ENCODE results near the gene CNTFR. TPM values are rescaled to one million over a fixed set of nuclear protein-coding genes. Genes with fewer than 3 reads are reported as not detected.
A peak's percentile ranks its signal among the peaks of the same experiment; 100 is the strongest.

CNTFR gene
- total and polyA plus RNA-seq, 3 experiments from 2014 or later: not detected

DNA sequence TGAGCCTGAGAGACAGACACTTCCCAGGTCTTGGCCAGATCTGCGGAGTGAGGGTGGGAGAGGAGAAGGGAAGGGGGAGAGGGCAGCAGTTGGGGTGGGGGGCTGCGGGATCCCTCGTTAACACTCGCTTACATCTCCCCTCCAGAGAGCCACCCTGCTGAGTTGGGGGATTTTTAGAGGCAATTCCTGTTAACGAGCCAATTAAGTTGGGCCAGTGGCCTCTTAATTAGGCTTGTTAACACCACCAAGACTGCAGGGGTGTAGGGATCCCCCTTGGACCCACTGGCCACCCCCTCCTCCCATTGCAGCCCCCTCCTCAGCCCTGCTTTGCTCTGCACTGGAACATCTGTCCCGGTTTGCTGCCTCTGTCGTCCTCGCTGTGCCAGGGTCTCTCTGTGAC lies 23.7 kb downstream of the CNTFR start:
- ChIA-PET POLR2A (no interaction called here), CTCF (no interaction called here)
- Histone ChIP-seq H3K27ac (ENCODE audit: low read depth, low read length) (no peak overlapping the region), H3K4me1 (ENCODE audit: insufficient read depth, low read length) (no peaks in the 10 kb centered on the region), H3K27me3 (ENCODE audit: insufficient read depth, low read length, poor library complexity, severe bottlenecking) (no peaks in the 10 kb centered on the region), H3K4me3 (ENCODE audit: low read length) (no peak overlapping the region), H3K9me3 (ENCODE audit: low read length) (peaks cover 5% of the 10 kb centered on the region), H3K36me3 (ENCODE audit: insufficient read depth, low read length) (no peaks in the 10 kb centered on the region)
- Mint-ChIP-seq H3K27ac (peak overlapping the region in 1 of 8 donors; percentile 35), H3K4me1 (no peaks in the 10 kb centered on the region), H3K27me3 (peaks cover 11 to 51% of the 10 kb centered on the region in 2 donors), H3K36me3 (peaks cover 0 to 2% (median 0%) of the 10 kb centered on the region in 3 donors), H3K4me3 (no peak overlapping the region), H3K9me3 (peaks cover 0 to 5% (median 2%) of the 10 kb centered on the region in 5 donors)
- DNase-seq: no peak

- H3K27ac ChIP-seq (ENCODE audit: low read depth, low read length): no peak overlapping the region
- no peaks in the 10 kb centered on the region for H3K27me3 ChIP-seq (ENCODE audit: insufficient read depth, low read length, poor library complexity, severe bottlenecking)
- H3K36me3 ChIP-seq (ENCODE audit: insufficient read depth, low read length): no peaks in the 10 kb centered on the region
- no peak overlapping the region for H3K27ac Mint-ChIP-seq
- peaks cover 0 to 2% (median 0%) of the 10 kb centered on the region in 3 donors for H3K4me1 Mint-ChIP-seq
- H3K4me3 ChIP-seq (ENCODE audit: low read length): no peak overlapping the region
- H3K9me3 ChIP-seq (ENCODE audit: low read length): peaks cover 5% of the 10 kb centered on the region
- ChIA-PET CTCF (no interaction called here), POLR2A (no interaction called here)
- H3K4me1 ChIP-seq (ENCODE audit: insufficient read depth, low read length): no peaks in the 10 kb centered on the region
- H3K9me3 Mint-ChIP-seq: peaks cover 0 to 5% (median 2%) of the 10 kb centered on the region in 5 donors
- DNase-seq: no peak
- peaks cover 0 to 2% (median 0%) of the 10 kb centered on the region in 3 donors for H3K36me3 Mint-ChIP-seq
- H3K27me3 Mint-ChIP-seq: peaks cover 11 to 51% of the 10 kb centered on the region in 2 donors
- no peak overlapping the region for H3K4me3 Mint-ChIP-seq
Observed at GRCh38 chr9:34564617-34565016, 24.9 kb downstream of the CNTFR start.

DNA sequence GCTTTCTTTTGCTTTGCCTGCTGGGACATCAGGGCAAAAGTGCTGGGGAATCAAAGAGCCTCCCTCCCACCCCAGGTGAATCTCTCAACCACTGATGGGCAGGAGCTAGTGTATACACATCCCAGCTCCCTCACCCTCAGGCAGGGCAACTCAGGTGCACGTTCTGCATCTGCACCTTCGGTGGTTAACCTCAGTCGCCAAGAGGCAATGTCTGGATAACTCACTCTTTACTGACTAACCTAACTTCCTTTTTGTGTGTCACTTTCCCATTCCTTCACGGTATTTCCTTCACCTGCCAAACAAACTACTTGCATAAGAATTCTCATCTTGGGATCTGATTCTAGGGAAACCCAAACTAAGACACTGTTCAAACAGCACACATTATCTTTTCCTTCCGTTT lies 26.3 kb downstream of the CNTFR start:
- Histone ChIP-seq H3K4me1 (ENCODE audit: insufficient read depth, low read length) (no peaks in the 10 kb centered on the region), H3K4me3 (ENCODE audit: low read length) (no peak overlapping the region), H3K27me3 (ENCODE audit: insufficient read depth, low read length, poor library complexity, severe bottlenecking) (no peaks in the 10 kb centered on the region), H3K9me3 (ENCODE audit: low read length) (peaks cover 5% of the 10 kb centered on the region), H3K36me3 (ENCODE audit: insufficient read depth, low read length) (no peaks in the 10 kb centered on the region), H3K27ac (ENCODE audit: low read depth, low read length) (no peak overlapping the region)
- H3K9me3 Mint-ChIP-seq: peaks cover 0 to 5% (median 2%) of the 10 kb centered on the region in 5 donors
- ChIA-PET POLR2A (no interaction called here), CTCF (interaction anchor here (0.8 kb wide), 1 partner anchor 28 kb away, joined by 3 read pairs; no protein-coding TSS in a partner anchor)
- no peak overlapping the region for H3K4me3 Mint-ChIP-seq
- peaks cover 13 to 56% of the 10 kb centered on the region in 2 donors for H3K27me3 Mint-ChIP-seq
- peaks cover 0 to 2% (median 0%) of the 10 kb centered on the region in 3 donors for H3K4me1 Mint-ChIP-seq
- H3K27ac Mint-ChIP-seq: no peak overlapping the region
- H3K36me3 Mint-ChIP-seq: peaks cover 0 to 2% (median 0%) of the 10 kb centered on the region in 3 donors
- no peak for DNase-seq

- POLR2A ChIA-PET: no interaction called here
- CTCF ChIA-PET: interaction anchor here (0.8 kb wide), 1 partner anchor 29 kb away, joined by 3 read pairs; no protein-coding TSS in a partner anchor
Observed at GRCh38 chr9:34562135-34562745, 27.3 kb downstream of the CNTFR start.

DNA sequence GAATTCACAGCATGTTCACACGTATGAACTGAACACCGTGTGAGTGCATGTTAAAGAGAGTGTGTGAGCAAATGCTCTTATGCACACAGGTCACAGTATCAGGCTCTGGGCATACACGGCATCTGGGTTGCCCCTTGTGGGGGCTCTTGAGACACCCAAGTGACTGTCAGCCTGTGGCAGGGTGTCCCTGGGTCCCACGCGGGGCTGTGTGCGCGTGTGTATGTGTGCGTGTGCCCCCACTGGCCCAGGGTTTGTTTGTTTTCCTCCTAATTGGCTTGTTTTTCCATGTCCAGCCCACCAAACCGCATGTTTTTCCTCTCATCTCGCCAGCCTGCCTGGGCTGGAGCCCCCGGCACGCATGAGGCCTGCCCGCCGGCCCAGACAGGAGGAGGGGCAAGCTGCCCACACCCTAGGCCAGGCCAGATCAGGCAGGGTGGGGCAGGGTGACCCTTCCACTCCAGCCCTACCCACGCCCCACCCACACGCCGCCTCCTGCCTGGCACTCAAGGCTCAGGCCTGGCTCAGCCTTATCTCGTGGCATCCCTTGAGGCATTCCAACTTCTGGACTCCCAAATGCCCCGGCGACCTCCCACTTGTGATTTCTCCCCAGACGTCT lies 28.8 kb downstream of the CNTFR start:
- no peaks in the 10 kb centered on the region for H3K4me1 ChIP-seq (ENCODE audit: insufficient read depth, low read length)
- H3K27ac Mint-ChIP-seq: no peak overlapping the region
- H3K4me3 Mint-ChIP-seq: no peak overlapping the region
- peaks cover 4% of the 10 kb centered on the region for H3K27me3 ChIP-seq (ENCODE audit: insufficient read depth, low read length, poor library complexity, severe bottlenecking)
- peaks cover 0 to 2% (median 0%) of the 10 kb centered on the region in 3 donors for H3K36me3 Mint-ChIP-seq
- POLR2A ChIA-PET: no interaction called here
- peaks cover 0 to 5% (median 2%) of the 10 kb centered on the region in 5 donors for H3K9me3 Mint-ChIP-seq
- H3K27ac ChIP-seq (ENCODE audit: low read depth, low read length): no peak overlapping the region
- H3K27me3 Mint-ChIP-seq: peaks cover 13 to 60% of the 10 kb centered on the region in 2 donors
- no peak overlapping the region for H3K4me3 ChIP-seq (ENCODE audit: low read length)
- CTCF ChIA-PET: no interaction called here
- DNase-seq: no peak
- H3K9me3 ChIP-seq (ENCODE audit: low read length): peaks cover 5% of the 10 kb centered on the region
- peaks cover 0 to 2% (median 0%) of the 10 kb centered on the region in 3 donors for H3K4me1 Mint-ChIP-seq
- H3K36me3 ChIP-seq (ENCODE audit: insufficient read depth, low read length): no peaks in the 10 kb centered on the region

More at GRCh38 chr9:34562135-34562745, 27.3 kb downstream of the CNTFR start:
- Mint-ChIP-seq H3K9me3 (peaks cover 0 to 5% (median 2%) of the 10 kb centered on the region in 5 donors), H3K27me3 (peaks cover 13 to 58% of the 10 kb centered on the region in 2 donors), H3K27ac (no peak overlapping the region), H3K4me1 (peaks cover 0 to 2% (median 0%) of the 10 kb centered on the region in 3 donors), H3K4me3 (no peak overlapping the region), H3K36me3 (peaks cover 0 to 2% (median 0%) of the 10 kb centered on the region in 3 donors)
- DNase-seq: no peak
- Histone ChIP-seq H3K36me3 (ENCODE audit: insufficient read depth, low read length) (no peaks in the 10 kb centered on the region), H3K27ac (ENCODE audit: low read depth, low read length) (no peak overlapping the region), H3K27me3 (ENCODE audit: insufficient read depth, low read length, poor library complexity, severe bottlenecking) (peaks cover 4% of the 10 kb centered on the region), H3K4me1 (ENCODE audit: insufficient read depth, low read length) (no peaks in the 10 kb centered on the region), H3K9me3 (ENCODE audit: low read length) (peaks cover 5% of the 10 kb centered on the region), H3K4me3 (ENCODE audit: low read length) (no peak overlapping the region)

DNA sequence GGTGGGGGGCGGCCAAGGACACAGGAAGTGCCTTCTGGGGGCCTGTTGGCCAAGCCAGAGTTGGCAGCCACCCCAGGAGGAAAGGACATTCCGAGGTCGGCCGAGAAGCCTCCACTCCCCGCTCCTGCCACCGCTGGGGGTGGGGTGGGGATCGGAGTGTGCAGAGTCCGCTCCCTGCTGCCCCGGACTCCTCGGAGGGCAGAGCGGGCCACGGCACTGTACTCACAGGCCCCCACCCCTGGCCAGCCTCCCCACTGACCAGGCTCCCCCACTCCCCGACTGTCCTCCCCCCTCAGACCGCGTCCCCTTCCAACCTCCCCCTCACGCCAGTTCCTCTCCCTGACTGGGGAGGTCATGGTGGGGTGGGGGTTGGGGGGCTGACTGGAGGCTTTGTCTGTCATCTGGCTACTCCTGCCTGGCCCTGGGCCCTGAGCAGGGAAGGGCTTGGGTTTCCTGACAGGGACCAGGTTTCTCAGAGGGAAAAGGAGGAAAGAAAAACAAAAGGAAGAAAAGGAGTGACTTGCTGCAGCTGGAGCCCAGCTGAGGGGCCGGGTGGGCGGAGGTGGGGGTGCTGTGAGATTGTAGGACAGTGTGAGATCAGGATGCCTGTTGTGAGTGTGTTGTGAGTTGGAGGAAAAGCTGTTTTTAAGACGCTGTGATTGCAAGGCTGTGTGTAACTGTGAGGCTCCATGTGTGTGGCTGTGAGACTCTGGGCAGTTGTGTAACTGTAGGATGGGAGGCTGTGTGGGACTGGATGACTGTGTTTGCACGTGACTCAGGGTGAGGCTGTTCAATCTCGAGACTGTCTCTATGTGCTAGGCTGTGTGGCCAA lies 29.7 kb downstream of the CNTFR start:
- ChIA-PET CTCF (no interaction called here), POLR2A (no interaction called here)
- H3K27me3 Mint-ChIP-seq: peaks cover 13 to 58% of the 10 kb centered on the region in 2 donors
- H3K36me3 Mint-ChIP-seq: peaks cover 0 to 2% (median 0%) of the 10 kb centered on the region in 3 donors
- Histone ChIP-seq H3K9me3 (ENCODE audit: low read length) (peaks cover 5% of the 10 kb centered on the region), H3K27ac (ENCODE audit: low read depth, low read length) (no peak overlapping the region), H3K4me3 (ENCODE audit: low read length) (no peak overlapping the region), H3K4me1 (ENCODE audit: insufficient read depth, low read length) (no peaks in the 10 kb centered on the region), H3K27me3 (ENCODE audit: insufficient read depth, low read length, poor library complexity, severe bottlenecking) (peaks cover 4% of the 10 kb centered on the region), H3K36me3 (ENCODE audit: insufficient read depth, low read length) (no peaks in the 10 kb centered on the region)
- peaks cover 0 to 5% (median under 1%) of the 10 kb centered on the region in 5 donors for H3K9me3 Mint-ChIP-seq
- no peak for DNase-seq
- peaks cover 0 to 2% (median 0%) of the 10 kb centered on the region in 3 donors for H3K4me1 Mint-ChIP-seq
- peak overlapping the region in 1 of 8 donors; percentile 17 for H3K27ac Mint-ChIP-seq
- no peak overlapping the region for H3K4me3 Mint-ChIP-seq

DNA sequence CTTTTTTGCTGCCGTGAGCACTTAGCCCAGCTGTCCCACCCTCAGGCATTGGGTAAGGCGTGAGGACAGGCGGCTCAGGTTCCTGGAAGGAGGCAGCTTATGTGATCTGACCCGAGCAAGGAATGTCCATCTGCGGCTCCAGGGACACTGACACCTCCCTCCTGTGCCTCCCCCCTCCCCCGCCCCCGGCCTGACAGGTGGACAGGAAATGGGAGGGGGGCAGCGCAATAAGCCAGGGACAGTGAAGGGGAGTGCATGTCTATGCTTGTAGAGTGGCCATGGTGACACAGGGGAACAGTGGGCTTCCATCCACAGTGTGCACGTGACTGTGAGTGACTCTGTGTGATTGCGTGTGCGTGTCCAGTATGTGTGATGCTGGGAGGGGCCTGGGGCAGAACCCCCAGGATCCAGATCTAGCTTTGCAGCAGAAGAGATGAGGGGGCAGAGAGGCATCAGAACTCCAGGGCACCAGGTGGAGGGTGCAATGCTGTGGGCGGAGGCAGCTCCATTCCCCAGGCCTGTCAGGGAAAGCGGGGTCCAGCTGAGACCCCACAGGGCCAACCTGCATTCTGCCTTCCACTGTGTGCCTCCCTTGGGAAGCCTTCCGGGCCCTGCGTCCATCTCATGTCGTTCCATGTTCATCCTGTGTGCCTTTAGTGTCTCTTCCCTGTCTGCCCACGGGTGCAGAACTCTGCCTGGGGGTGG lies 30.5 kb downstream of the CNTFR start:
- POLR2A ChIA-PET: no interaction called here

More for the DNA sequence above, 30.5 kb downstream of the CNTFR start:
- H3K36me3 Mint-ChIP-seq: peaks cover 0 to 2% (median 0%) of the 10 kb centered on the region in 3 donors
- peaks cover 0 to 5% (median 0%) of the 10 kb centered on the region in 5 donors for H3K9me3 Mint-ChIP-seq
- no peak overlapping the region for H3K27ac Mint-ChIP-seq
- H3K27ac ChIP-seq (ENCODE audit: low read depth, low read length): no peak overlapping the region
- DNase-seq: no peak
- H3K4me1 Mint-ChIP-seq: peaks cover 0 to 2% (median 0%) of the 10 kb centered on the region in 3 donors
- H3K36me3 ChIP-seq (ENCODE audit: insufficient read depth, low read length): no peaks in the 10 kb centered on the region
- H3K9me3 ChIP-seq (ENCODE audit: low read length): peaks cover 5% of the 10 kb centered on the region
- no peak overlapping the region for H3K4me3 ChIP-seq (ENCODE audit: low read length)
- H3K4me1 ChIP-seq (ENCODE audit: insufficient read depth, low read length): no peaks in the 10 kb centered on the region
- peaks cover 16 to 58% of the 10 kb centered on the region in 2 donors for H3K27me3 Mint-ChIP-seq
- no peak overlapping the region for H3K4me3 Mint-ChIP-seq
- CTCF ChIA-PET: no interaction called here
- peaks cover 4% of the 10 kb centered on the region for H3K27me3 ChIP-seq (ENCODE audit: insufficient read depth, low read length, poor library complexity, severe bottlenecking)

All from CD8-positive, alpha-beta memory T cell (primary cell).